ENCODE data around the gene COLGALT1. TPM values are rescaled to one million over a fixed set of nuclear protein-coding genes. Genes with fewer than 3 reads are reported as not detected.
A peak's percentile ranks its signal among the peaks of the same experiment; 100 is the strongest.

COLGALT1 gene
- total and polyA plus RNA-seq, 9 of the 15 experiments (the other 6 are each of a cell fraction or from before 2014, with no cell fraction given): 4.9 to 119 (median 82.6) TPM

DNA sequence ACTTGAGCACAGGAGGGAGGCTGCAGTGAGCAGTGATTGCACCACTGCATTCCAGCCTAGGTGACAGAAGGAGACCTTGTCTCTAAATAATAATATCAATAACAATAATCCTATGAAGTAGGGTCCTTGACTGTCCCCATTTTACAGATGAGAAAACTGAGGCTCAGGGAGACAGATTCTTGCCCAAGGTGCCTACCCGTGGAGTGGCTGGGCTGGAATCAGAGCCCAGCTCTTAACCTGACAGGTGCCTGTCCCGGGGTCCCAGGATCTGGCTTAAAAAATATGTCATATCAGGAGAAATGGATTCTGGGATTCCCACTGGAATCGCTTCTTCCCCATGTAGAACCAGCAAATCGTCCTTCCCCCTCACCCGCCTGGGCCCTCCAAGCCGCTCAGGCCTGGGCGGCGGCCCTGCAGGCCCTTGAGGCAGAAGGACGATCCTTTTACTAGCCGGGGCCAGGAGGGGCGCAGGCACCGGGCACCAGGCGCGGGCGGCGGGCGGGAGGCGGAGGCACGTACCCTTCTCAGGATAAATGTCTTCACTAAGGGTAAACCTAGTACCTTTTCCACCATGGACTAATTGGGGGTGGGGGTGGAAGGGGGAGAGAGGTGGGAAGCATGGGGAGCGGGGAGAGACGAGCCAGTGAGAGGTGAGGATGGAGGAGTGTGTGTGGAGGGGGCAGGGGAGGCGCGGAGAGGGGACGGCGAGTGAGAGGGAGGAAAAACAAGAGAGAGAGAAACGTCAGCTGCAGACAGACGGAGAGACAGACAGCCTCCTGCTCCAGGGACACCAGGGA, 60.6 kb downstream of the COLGALT1 start (continued):
- TF ChIP-seq, protein P1, sequence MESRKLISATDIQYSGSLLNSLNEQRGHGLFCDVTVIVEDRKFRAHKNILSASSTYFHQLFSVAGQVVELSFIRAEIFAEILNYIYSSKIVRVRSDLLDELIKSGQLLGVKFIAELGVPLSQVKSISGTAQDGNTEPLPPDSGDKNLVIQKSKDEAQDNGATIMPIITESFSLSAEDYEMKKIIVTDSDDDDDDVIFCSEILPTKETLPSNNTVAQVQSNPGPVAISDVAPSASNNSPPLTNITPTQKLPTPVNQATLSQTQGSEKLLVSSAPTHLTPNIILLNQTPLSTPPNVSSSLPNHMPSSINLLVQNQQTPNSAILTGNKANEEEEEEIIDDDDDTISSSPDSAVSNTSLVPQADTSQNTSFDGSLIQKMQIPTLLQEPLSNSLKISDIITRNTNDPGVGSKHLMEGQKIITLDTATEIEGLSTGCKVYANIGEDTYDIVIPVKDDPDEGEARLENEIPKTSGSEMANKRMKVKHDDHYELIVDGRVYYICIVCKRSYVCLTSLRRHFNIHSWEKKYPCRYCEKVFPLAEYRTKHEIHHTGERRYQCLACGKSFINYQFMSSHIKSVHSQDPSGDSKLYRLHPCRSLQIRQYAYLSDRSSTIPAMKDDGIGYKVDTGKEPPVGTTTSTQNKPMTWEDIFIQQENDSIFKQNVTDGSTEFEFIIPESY (CRISPR knock-in tag; IDR thresholded peaks at IDR 0.05): peak; percentile 35; the same call in 1 of the 2 replicates
- TF ChIP-seq, protein P2, sequence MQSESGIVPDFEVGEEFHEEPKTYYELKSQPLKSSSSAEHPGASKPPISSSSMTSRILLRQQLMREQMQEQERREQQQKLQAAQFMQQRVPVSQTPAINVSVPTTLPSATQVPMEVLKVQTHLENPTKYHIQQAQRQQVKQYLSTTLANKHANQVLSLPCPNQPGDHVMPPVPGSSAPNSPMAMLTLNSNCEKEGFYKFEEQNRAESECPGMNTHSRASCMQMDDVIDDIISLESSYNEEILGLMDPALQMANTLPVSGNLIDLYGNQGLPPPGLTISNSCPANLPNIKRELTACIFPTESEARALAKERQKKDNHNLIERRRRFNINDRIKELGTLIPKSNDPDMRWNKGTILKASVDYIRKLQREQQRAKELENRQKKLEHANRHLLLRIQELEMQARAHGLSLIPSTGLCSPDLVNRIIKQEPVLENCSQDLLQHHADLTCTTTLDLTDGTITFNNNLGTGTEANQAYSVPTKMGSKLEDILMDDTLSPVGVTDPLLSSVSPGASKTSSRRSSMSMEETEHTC (IDR thresholded peaks at IDR 0.05): no peak
- no peak for TF ChIP-seq FOXK2 (conservative IDR thresholded peaks at IDR 0.05 in 1 of 2, IDR thresholded peaks at IDR 0.05 in 1 of 2; ENCODE audit: low read depth in 2 of 2)
- TF ChIP-seq MED1 (CRISPR knock-in tag; IDR thresholded peaks at IDR 0.05; ENCODE audit: borderline replicate concordance): no peak
- TF ChIP-seq, protein P3, sequence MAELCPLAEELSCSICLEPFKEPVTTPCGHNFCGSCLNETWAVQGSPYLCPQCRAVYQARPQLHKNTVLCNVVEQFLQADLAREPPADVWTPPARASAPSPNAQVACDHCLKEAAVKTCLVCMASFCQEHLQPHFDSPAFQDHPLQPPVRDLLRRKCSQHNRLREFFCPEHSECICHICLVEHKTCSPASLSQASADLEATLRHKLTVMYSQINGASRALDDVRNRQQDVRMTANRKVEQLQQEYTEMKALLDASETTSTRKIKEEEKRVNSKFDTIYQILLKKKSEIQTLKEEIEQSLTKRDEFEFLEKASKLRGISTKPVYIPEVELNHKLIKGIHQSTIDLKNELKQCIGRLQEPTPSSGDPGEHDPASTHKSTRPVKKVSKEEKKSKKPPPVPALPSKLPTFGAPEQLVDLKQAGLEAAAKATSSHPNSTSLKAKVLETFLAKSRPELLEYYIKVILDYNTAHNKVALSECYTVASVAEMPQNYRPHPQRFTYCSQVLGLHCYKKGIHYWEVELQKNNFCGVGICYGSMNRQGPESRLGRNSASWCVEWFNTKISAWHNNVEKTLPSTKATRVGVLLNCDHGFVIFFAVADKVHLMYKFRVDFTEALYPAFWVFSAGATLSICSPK (IDR thresholded peaks at IDR 0.05; ENCODE audit: borderline replicate concordance): no peak
- TF ChIP-seq, protein P4, sequence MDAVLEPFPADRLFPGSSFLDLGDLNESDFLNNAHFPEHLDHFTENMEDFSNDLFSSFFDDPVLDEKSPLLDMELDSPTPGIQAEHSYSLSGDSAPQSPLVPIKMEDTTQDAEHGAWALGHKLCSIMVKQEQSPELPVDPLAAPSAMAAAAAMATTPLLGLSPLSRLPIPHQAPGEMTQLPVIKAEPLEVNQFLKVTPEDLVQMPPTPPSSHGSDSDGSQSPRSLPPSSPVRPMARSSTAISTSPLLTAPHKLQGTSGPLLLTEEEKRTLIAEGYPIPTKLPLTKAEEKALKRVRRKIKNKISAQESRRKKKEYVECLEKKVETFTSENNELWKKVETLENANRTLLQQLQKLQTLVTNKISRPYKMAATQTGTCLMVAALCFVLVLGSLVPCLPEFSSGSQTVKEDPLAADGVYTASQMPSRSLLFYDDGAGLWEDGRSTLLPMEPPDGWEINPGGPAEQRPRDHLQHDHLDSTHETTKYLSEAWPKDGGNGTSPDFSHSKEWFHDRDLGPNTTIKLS (IDR thresholded peaks at IDR 0.05; ENCODE audit: borderline replicate concordance, low read depth): no peak
- TF ChIP-seq ZNF41 (CRISPR knock-in tag; conservative IDR thresholded peaks at IDR 0.05): no peak
- no peak for TF ChIP-seq PHB (CRISPR knock-in tag; IDR thresholded peaks at IDR 0.05)
- TF ChIP-seq NCOA4 (IDR thresholded peaks at IDR 0.05; ENCODE audit: partially characterized antibody): no peak
- TF ChIP-seq MECOM (CRISPR knock-in tag; IDR thresholded peaks at IDR 0.05): no peak
- TF ChIP-seq HDGF (IDR thresholded peaks at IDR 0.05): no peak
- no peak for TF ChIP-seq KLF6 (CRISPR knock-in tag; IDR thresholded peaks at IDR 0.05; ENCODE audit: borderline replicate concordance)
- TF ChIP-seq HNRNPUL1 (IDR thresholded peaks at IDR 0.05; ENCODE audit: low read length): no peak
- no peak for TF ChIP-seq NFE2L1 (tag; IDR thresholded peaks at IDR 0.05; ENCODE audit: borderline replicate concordance, low read depth)
- TF ChIP-seq, protein P5, sequence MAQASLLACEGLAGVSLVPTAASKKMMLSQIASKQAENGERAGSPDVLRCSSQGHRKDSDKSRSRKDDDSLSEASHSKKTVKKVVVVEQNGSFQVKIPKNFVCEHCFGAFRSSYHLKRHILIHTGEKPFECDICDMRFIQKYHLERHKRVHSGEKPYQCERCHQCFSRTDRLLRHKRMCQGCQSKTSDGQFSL (CRISPR knock-in tag; IDR thresholded peaks at IDR 0.05): no peak
- TF ChIP-seq, protein P5 (tag; IDR thresholded peaks at IDR 0.05): no peak
- 0 out of 2 replicates have a peak, but pooled peaks have one; percentile 13 for TF ChIP-seq ARID1B (IDR thresholded peaks at IDR 0.05)
- TF ChIP-seq XRCC5 (IDR thresholded peaks at IDR 0.05; ENCODE audit: low read depth, low read length): no peak
- TF ChIP-seq, protein P6, sequence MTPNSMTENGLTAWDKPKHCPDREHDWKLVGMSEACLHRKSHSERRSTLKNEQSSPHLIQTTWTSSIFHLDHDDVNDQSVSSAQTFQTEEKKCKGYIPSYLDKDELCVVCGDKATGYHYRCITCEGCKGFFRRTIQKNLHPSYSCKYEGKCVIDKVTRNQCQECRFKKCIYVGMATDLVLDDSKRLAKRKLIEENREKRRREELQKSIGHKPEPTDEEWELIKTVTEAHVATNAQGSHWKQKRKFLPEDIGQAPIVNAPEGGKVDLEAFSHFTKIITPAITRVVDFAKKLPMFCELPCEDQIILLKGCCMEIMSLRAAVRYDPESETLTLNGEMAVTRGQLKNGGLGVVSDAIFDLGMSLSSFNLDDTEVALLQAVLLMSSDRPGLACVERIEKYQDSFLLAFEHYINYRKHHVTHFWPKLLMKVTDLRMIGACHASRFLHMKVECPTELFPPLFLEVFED (CRISPR knock-in tag; conservative IDR thresholded peaks at IDR 0.05): no peak

All from K562 (cell line).